ENCODE results near the gene PRSS21.

The PRSS21 gene

DNA sequence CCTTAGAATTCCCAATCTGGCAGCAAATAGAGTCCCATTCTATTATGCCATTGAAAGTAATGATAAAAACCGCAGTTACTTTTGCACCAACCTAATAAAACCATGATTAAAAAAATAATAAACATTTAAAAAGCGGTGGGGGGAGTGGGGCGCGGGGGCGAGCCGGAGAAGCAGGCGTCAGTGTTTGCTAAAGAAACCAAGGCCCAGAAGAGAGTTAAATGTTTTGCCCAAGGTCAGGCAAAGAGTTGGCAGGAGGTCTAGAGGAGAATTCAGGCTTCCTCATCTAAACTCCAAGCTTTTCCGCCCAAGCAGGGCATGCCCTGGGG lies 50.6 kb downstream of the PRSS21 start:
- no peak for DNase-seq (ENCODE audit: low read depth)

DNA sequence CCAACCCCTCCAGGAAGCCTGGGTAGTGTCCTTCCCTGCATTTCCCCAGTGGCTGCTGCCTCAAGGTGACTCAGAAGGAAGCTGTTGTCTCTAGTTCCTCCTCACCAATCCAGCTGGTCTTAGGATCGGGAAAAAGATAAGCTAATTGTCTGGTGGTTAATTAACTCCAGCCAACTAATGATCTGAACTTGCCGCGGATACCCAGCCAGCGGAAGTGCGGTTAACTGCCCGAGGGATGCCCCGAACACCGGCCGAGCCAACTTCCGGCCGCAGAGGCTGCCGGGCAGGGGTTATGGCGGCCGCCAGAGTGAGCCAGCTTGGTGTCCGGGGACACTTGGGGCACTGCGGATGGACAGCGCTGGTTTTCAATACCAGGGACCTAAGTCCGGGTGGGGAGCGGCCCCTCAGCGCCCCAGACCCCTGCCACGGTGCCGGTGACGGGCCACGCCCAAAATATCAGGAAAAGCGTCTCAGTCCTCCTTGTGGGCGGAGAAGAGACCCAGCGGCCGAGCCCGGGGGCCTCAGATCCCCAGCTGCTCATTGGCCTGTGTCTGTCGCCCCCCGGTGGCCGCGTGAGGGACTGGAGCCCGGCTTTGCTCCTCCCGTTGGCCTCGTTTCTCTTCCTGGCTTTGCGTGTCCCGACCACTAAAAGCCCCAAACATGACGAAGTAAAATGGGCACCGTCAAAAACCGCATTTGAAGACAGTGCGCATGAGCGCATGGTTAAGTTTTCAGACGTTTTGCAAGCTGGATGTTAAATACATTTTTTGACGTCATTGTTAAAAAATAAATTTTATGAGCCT lies 51.2 kb downstream of the PRSS21 start:
- peak; percentile 96 for DNase-seq (ENCODE audit: low read depth)
